ENCODE data around the gene APBA3. TPM values are rescaled to one million over a fixed set of nuclear protein-coding genes. Genes with fewer than 3 reads are reported as not detected.

APBA3 gene
- total and polyA plus RNA-seq, 9 of the 15 experiments (the other 6 are each of a cell fraction or from before 2014, with no cell fraction given): 0.10 to 29.5 (median 11.5) TPM

DNA sequence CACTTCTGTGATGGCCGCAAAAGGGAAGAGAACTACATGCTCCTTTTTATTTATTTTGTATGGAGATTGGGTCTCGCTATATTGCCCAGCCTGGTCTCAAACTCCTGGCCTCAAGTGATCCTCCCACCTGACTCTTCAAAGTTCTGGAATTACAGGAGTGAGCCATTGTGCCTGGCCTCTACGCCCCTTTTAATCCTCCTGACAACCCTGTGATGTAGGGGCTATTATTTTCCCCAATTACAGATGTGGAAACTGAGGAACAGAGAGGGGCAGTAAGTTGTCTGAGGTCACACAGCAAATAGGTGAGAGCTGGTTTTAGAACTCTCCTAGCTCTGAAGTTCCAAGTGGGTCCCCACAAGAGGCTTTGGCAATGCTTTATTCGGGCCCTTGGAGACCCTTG, 41.6 kb downstream of the APBA3 start (continued):
- TF ChIP-seq PRPF4 (IDR thresholded peaks at IDR 0.05; ENCODE audit: insufficient read depth, low read depth, low read length, poor library complexity, severe bottlenecking) (no peak), HDAC2 (IDR thresholded peaks at IDR 0.05) (peak; percentile 88), PURB (CRISPR knock-in tag; IDR thresholded peaks at IDR 0.05; ENCODE audit: low read depth) (no peak), BRD9 (IDR thresholded peaks at IDR 0.05; ENCODE audit: low read depth, partially characterized antibody) (peak; percentile 79), KLF1 (tag; IDR thresholded peaks at IDR 0.05) (no peak), RCOR1 (IDR thresholded peaks at IDR 0.05; ENCODE audit: borderline replicate concordance in 1 of 2, low read depth in 2 of 2, low read length in 2 of 2) (peak; percentile 10 to 35; a peak in 2 of 4 replicates), ZNF311 (CRISPR knock-in tag; IDR thresholded peaks at IDR 0.05) (no peak), CHD4 (IDR thresholded peaks at IDR 0.05; ENCODE audit: insufficient read depth, insufficient replicate concordance, low read depth, low read length, poor library complexity, severe bottlenecking) (peak; percentile 94), KDM1A (IDR thresholded peaks at IDR 0.05) (peak; percentile 85 to 94), ZNF121 (CRISPR knock-in tag; conservative IDR thresholded peaks at IDR 0.05) (peak; percentile 77), PHF20 (IDR thresholded peaks at IDR 0.05; ENCODE audit: partially characterized antibody) (peak; percentile 22)

GRCh38 chr19:3716147-3716668, 45.3 kb downstream of the APBA3 start:
- Histone ChIP-seq H3K36me3 (ENCODE audit: control insufficient read depth, insufficient read depth, low read length) (no peaks in the 10 kb centered on the region), H3K4me3 (no peak overlapping the region), H3K4me1 (replicated peaks in 1 of 2; ENCODE audit: control insufficient read depth in 2 of 2, insufficient read depth in 2 of 2, low read length in 2 of 2) (peaks cover 7 to 27% of the 10 kb centered on the region in 2 experiments; a peak in 3 of 5 replicates), H3K9ac (ENCODE audit: insufficient read depth in 1 of 2, low read depth in 2 of 2, low read length in 2 of 2) (no peak overlapping the region), H3K9me3 (replicated peaks; ENCODE audit: control insufficient read depth, insufficient read depth, low read depth, low read length) (no peaks in the 10 kb centered on the region), H4K20me1 (replicated peaks; ENCODE audit: control insufficient read depth, insufficient read depth, low read length) (no peaks in the 10 kb centered on the region), H3K27me3 (ENCODE audit: control insufficient read depth in 2 of 2, insufficient read depth in 2 of 2, low read length in 2 of 2) (no peaks in the 10 kb centered on the region), H2AFZ (ENCODE audit: low read depth, low read length) (no peak overlapping the region), H3K27ac (ENCODE audit: extremely low read depth, low read depth, low read length) (no peak overlapping the region), H3K4me2 (ENCODE audit: insufficient read depth, low read length) (no peak overlapping the region), H3K79me2 (ENCODE audit: control insufficient read depth, insufficient read depth, low read length) (no peaks in the 10 kb centered on the region), H3K9me1 (ENCODE audit: control insufficient read depth, insufficient read depth, low read length) (no peaks in the 10 kb centered on the region)
- DNase-seq (ENCODE audit: extremely low read depth in 1 of 4, low spot score in 3 of 4): no peak
- BruUV-seq (replicated peaks): no TSS peak
- ChIA-PET CTCF (ENCODE audit: low intra/inter-chr PET ratio) (no interaction called here), POLR2A (interaction anchor here (0.8 kb wide), 1 partner anchor 32 kb away, joined by 3 read pairs; no protein-coding TSS in a partner anchor)
- ATAC-seq: no peak
- 49% methylated on average over 16 of the region's 16 CpGs for WGBS (ENCODE audit: insufficient coverage, low coverage, missing lambda C conversion rate)
- in situ Hi-C loops (cut with MboI): no loop called here
- no peak for FAIRE-seq
- intact Hi-C loops (cut with micrococcal nuclease): no loop called here
- no peak for TF ChIP-seq NEUROD1 (IDR thresholded peaks at IDR 0.05; ENCODE audit: borderline replicate concordance, low read depth, low read length, partially characterized antibody)
- TF ChIP-seq E2F1 (CRISPR knock-in tag; IDR thresholded peaks at IDR 0.05): no peak
- no peak for TF ChIP-seq MLX (CRISPR knock-in tag; conservative IDR thresholded peaks at IDR 0.05)
- TF ChIP-seq POLR3A (IDR thresholded peaks at IDR 0.05; ENCODE audit: borderline replicate concordance, extremely low read depth, insufficient read depth, insufficient read length): no peak
- no peak for TF ChIP-seq ZNF583 (CRISPR knock-in tag; IDR thresholded peaks at IDR 0.05)
- TF ChIP-seq SRF (CRISPR knock-in tag; IDR thresholded peaks at IDR 0.05): no peak
- no peak for TF ChIP-seq TCF7L2 (IDR thresholded peaks at IDR 0.05; ENCODE audit: low read depth, low read length)
